Adrenal gland (tissue), 12 donors: ENCODE results near the gene SYT15. TPM values are rescaled to one million over a fixed set of nuclear protein-coding genes. Genes with fewer than 3 reads are reported as not detected.
"Not testable (repeated sequence)": the region's sequence is repeated elsewhere in the genome, so short reads cannot be mapped to it uniquely, and the experiment has no call there.

Experiments used
- DNase-seq, 7 donors: peaks; one replicate each; pipeline ENCODE4 v3.0.0-alpha.2; 2019 to 2020
- H3K27ac ChIP-seq, 5 donors: fragments of 200-600 bp; sonication (generic) in 4 of 5; 1 replicate in 3 of 5; 2 replicates in 2 of 5; pipeline versions ENCODE4 v1.5.1 to v1.8.0; 2016 to 2020; ENCODE audit warnings: mild to moderate bottlenecking in 1 of 5
- H3K27me3 ChIP-seq: fragments of 200-600 bp; 2 replicates; pipeline ENCODE4 v1.8.0; 2021
- H3K36me3 ChIP-seq, 2 donors: fragments of 200-600 bp; replicated peaks in 1 of 2; 1 replicate in 1 of 2; 2 replicates in 1 of 2; pipeline versions ENCODE4 v1.5.1 to v1.8.0; 2018 to 2022
- H3K4me1 ChIP-seq, 2 donors: fragments of 200-600 bp; replicated peaks in 1 of 2; 1 replicate in 1 of 2; 2 replicates in 1 of 2; pipeline versions ENCODE4 v1.5.1 to v1.8.0; 2018 to 2021
- H3K4me3 ChIP-seq, 4 donors: fragments of 200-600 bp; sonication (generic) in 3 of 4; one replicate each; pipeline ENCODE4 v1.5.1; 2016 to 2018
- H3K9me3 ChIP-seq, 3 donors: fragments of 200-600 bp; sonication (generic) in 1 of 3; replicated peaks in 1 of 3; 1 replicate in 2 of 3; 2 replicates in 1 of 3; pipeline versions ENCODE4 v1.5.1 to v1.8.0; 2016 to 2021
- WGBS, 4 donors: extraction: QIAGEN DNeasy Blood & Tissue Kit in 2 of 4; methylation state at CpG; one replicate each; pipeline versions ENCODE4 v1.1.5 to v1.1.7; 2013 to 2017; 5-methylcytosine and 5-hydroxymethylcytosine counted together
- intact Hi-C, 2 donors: fragments of 100-400 bp; cut with DNase I; formaldehyde crosslinking; loops; one replicate each; pipeline versions ENCODE4 v1.14.1 to v1.15.0; 2022 to 2023
- polyA plus RNA-seq, 3 donors: library from polyadenylated mRNA; stranded (reverse); fragments of 200-250 nt in 2 of 3; fragments of 350-450 nt in 1 of 3; fragmentation: Illumina TruSeq in 1 of 3; extraction: RNeasy Lipid Tissue Mini Kit (QIAGEN cat#74804) in 1 of 3; gene quantifications; one replicate each; pipeline ENCODE4 v1.2.3, GENCODE V29; 2013 to 2014
- total RNA-seq, 9 donors: library from RNA; depleted of rRNA in 4 of 9; stranded (reverse); fragments of >200 nt in 4 of 9; fragments of 120-200 nt in 1 of 9; fragmentation: NEBNext Ultra II Directional in 1 of 9; extraction: Animal tissue kit (Norgen Biotek cat#: 25700) in 1 of 9; gene quantifications; one replicate each; pipeline versions ENCODE4 v1.1.0 to v1.2.4, GENCODE V29; 2013 to 2023
- donor health status: healthy with polysubstance abuse.
- donor health status: Bipolar disorder and iron deficiency.
- donor health status: DM: yes; HTN: yes; CAD: no.
- donor health status: DM: no; HTN: no; CAD: no.
- donor health status: DM: no; HTN: no; CAD: no.
- donor health status: DM: yes; HTN: yes; CAD: no.

SYT15 gene
- total and polyA plus RNA-seq, 12 donors: 0.72 to 32.5 (median 2.1) TPM

DNA sequence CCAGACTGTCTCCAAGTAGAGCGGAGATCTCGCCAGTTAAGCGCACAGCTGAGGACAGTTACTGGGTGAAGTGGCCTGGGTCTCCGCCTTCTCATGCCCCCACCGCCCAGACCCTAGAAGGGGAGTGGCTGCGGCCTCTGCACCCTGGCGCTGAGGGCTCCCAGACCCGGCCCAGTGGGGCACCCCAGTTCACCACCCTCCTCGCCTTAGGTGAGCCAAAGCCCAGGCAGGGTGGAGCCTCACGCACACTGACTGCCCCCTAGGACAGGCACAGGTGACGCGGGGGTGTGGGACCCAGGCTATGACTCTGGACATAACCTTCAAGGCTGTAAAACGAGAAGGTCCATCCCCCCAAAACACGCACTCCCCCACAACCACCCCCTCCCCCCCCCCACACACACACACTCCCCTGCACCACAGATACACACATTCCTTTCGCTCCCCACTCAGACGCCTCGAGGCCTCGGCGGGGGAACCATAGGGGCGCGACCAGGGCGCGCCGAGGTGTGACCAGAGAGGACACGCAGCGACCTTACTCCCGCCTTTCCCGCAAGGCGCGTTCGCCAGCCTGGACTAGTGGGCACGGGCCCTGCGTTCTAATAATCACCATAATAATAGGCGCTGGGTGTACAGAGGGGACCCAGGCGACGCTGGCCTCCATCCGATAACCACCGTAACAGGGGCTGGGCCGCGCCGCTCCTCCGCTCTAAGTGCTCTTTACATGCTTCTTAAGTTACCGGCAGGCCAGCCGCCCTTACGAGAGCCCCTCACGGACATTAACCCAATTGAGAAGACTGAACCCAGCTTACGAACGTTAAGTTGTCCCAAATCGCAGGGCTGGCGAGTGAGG lies 1.1 kb upstream of the SYT15 start:
- H3K27me3 ChIP-seq, H3K36me3 ChIP-seq, intact Hi-C loops, DNase-seq, H3K27ac ChIP-seq, H3K4me3 ChIP-seq, H3K9me3 ChIP-seq, H3K4me1 ChIP-seq: not testable (repeated sequence)
- WGBS, 4 donors: 28 to 50% (median 32%) methylated on average over 16 to 39 of the region's 50 CpGs; no CpG with 5 or more reads in 1 of the 4 donors

DNA sequence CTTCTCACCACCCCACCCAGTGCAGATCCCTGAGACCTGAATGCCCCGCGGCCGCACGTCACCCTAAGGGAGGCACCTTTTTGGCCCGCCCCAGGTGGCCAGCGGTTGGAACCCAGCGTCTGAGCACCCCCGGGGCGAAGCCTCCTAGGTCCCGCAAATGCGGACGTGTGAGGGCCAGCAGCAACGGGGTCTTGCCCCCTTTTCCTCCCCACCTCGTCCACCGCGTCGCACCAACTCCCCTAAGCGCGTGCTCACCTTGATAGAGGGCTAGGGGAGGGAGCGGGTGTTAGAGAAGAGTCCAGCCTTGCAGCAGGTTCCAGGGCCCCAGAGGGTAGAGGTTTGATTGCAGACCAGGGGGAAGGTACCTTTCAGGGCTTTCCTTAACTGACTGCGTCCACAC lies 450 bp downstream of the SYT15 start:
- H3K36me3 ChIP-seq, H3K27ac ChIP-seq, DNase-seq, H3K9me3 ChIP-seq, H3K27me3 ChIP-seq, H3K4me1 ChIP-seq, intact Hi-C loops, H3K4me3 ChIP-seq: not testable (repeated sequence)
- 38% methylated on average over 10 of the region's 21 CpGs; no CpG with 5 or more reads in 3 of the 4 donors for WGBS, 4 donors

DNA sequence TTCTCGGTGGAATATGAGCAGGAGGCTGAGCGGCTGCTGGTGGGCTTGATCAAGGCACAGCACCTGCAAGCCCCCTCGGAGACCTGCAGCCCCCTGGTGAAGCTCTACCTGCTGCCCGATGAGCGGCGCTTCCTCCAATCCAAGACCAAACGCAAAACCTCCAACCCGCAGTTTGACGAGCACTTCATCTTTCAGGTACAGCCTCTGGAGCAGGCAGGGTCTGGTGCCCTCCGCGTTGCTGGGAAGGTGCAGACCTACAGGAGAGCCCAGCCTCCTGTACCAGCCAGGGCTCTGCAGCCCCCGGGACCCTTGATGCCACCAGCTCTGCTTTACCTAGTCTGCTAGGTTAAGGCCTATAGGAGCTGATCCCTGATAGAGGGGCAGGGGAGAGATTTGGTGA lies 3.1 kb downstream of the SYT15 start:
- H3K4me3 ChIP-seq, H3K9me3 ChIP-seq, H3K36me3 ChIP-seq, H3K27ac ChIP-seq, DNase-seq, intact Hi-C loops, H3K27me3 ChIP-seq, H3K4me1 ChIP-seq: not testable (repeated sequence)
- WGBS, 4 donors: 91 to 100% (median 94%) methylated on average over 1 to 5 of the region's 12 CpGs; no CpG with 5 or more reads in 1 of the 4 donors

DNA sequence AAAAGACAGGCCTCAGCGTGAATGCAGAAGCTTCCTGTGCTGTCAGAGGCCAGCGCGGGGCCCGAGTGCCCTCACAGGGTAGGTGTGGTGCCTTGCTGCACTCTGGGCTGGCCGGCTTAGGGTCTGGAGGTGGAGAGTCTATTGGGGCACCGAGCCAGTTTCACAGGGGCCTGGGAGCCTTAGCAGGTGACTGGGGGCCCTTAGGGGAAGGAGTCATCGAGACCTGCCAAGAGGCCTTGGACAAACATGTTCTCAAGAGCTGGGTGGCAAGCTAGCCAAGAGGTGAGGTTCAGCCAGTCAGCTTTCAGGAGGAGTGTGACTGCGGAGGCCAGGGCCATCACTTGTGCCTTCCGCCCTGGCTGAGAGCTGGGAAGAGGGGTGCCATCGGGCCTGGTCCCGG lies 3.6 kb downstream of the SYT15 start:
- H3K4me1 ChIP-seq, H3K27me3 ChIP-seq, H3K36me3 ChIP-seq, H3K4me3 ChIP-seq, intact Hi-C loops, H3K27ac ChIP-seq, DNase-seq, H3K9me3 ChIP-seq: not testable (repeated sequence)
- 43 to 77% methylated on average over 1 to 4 of the region's 11 CpGs; no CpG with 5 or more reads in 2 of the 4 donors for WGBS, 4 donors

DNA sequence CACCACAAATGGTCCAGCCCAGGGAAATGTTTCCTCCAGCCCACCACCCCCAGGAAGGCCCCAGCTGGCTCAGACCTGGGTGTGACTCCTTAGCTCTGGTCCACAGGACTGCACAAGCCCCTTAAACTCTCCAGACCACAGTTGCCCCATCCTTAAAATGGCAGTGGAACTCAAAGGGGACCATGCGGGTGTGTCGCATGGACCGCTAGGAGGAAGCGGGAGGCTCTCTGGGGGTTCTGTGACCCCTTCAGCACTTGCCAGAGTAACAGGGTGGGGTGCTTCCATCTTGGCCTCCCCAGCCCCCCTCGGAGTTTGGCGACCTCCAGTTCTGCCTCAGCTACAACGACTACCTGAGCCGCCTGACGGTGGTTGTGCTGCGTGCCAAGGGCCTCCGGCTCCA lies 5.3 kb downstream of the SYT15 start:
- H3K4me3 ChIP-seq, H3K9me3 ChIP-seq, H3K4me1 ChIP-seq, H3K27me3 ChIP-seq, intact Hi-C loops, H3K36me3 ChIP-seq, H3K27ac ChIP-seq, DNase-seq: not testable (repeated sequence)
- WGBS, 4 donors: 87 to 100% (median 88%) methylated on average over 2 to 6 of the region's 11 CpGs; no CpG with 5 or more reads in 1 of the 4 donors

DNA sequence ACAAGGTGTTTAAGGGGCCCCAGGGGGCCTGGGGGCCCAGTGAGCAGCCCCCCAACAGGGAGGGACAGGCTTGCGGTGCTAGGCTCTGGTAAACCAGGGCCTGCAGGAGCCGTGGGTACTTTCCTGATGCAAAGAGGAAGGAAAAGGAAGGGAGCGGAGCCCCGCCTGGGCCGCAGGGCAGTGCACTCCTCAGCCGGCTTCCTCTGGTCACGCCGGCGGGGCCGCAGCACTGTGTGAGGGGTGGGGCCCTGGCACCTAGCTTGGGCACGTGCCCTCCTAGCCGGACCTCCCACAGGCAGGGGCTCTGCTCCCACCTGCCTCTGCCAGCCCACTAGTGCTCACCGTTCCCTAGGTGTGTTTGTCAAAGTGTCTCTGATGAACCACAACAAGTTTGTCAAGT lies 6.3 kb downstream of the SYT15 start:
- DNase-seq, H3K27me3 ChIP-seq, H3K4me3 ChIP-seq, H3K4me1 ChIP-seq, H3K36me3 ChIP-seq, H3K9me3 ChIP-seq, H3K27ac ChIP-seq, intact Hi-C loops: not testable (repeated sequence)
- no CpG with 5 or more reads among the region's 13 CpGs for WGBS, 4 donors

DNA sequence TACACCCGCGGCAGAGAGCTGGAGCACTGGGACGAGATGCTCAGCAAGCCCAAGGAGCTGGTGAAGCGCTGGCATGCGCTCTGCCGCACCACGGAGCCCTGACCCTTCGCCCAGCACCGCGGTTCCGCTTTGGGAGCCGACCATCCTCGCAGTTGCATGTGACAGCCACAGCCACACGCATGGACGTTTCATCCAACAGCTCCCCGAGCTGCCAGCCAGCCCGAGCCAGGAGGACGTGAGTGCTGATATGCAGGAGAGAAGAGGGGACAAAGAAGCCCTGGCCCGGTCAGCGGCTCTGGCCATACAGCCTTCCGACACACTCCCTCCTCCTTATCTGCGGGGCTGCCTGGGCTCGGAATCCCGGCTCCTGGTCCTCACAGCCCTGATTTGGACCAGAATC lies 8.6 kb downstream of the SYT15 start:
- H3K9me3 ChIP-seq, H3K27ac ChIP-seq, intact Hi-C loops, H3K4me3 ChIP-seq, H3K4me1 ChIP-seq, DNase-seq, H3K36me3 ChIP-seq, H3K27me3 ChIP-seq: not testable (repeated sequence)
- WGBS, 4 donors: no CpG with 5 or more reads among the region's 24 CpGs

DNA sequence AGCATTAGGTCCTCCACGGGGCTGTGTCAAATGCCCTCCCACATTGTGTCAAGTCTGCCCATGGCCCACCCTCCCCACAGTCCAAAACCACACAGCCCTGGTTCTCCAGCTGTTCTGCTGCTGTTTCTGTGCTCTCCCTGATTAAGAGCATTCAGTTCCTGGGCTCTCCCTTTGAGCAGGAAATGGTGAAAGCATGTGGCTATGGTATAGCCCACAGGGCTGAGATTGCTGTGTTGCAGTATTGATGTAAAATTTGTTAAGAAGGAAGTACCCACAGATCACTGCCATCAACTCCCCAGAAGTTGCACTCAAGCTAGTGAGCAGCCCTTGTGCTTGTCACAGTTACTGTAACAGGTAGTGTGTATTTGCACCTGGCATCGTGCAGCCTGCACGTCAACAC lies 9.3 kb downstream of the SYT15 start:
- H3K27ac ChIP-seq, H3K4me3 ChIP-seq, H3K4me1 ChIP-seq, DNase-seq, H3K27me3 ChIP-seq, H3K36me3 ChIP-seq, intact Hi-C loops, H3K9me3 ChIP-seq: not testable (repeated sequence)
- no CpG with 5 or more reads among the region's 3 CpGs for WGBS, 4 donors

DNA sequence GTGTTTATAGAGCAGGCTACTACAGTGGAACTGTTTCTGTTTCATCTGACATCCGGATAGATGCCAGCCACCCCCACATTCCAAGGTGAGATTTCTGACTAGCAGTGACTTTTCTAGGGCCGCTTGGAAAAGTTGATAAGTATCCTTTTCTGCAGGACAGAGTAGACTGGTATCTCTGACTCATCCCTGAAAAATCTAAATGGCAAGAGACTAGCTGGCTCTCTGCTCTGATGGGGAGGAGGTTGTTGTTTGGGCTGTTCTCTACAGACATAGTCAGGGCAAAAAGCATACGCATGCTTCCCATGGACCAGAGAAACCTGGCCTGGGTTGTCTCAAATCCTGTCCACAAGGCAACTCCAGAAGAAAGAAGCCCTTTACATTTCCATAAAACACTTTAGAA lies 10.7 kb downstream of the SYT15 start:
- H3K4me1 ChIP-seq, H3K4me3 ChIP-seq, H3K27ac ChIP-seq: not testable (repeated sequence)

DNA sequence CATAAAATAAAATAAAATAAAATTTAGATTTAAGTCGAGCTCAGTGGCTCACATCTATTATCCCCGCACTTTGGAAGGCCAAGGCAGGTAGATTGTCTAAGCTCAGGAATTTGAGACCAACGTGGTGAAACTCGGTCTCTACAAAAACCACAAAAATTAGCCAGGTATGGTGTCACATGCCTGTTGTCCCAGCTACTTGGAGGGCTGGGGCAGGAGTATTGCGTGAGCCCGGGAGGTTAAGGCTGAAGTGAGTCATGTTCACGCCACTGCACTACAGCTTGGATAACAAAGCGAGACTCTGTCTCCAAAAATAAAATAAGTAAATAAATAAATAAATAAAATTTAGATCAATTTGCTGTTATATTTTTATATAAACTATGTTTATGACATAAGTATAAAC lies 12.1 kb downstream of the SYT15 start:
- H3K4me1 ChIP-seq, H3K27me3 ChIP-seq, H3K27ac ChIP-seq, H3K4me3 ChIP-seq, H3K9me3 ChIP-seq, DNase-seq, H3K36me3 ChIP-seq, intact Hi-C loops: not testable (repeated sequence)
- 100% methylated on average over 1 of the region's 8 CpGs; no CpG with 5 or more reads in 3 of the 4 donors for WGBS, 4 donors

More for the DNA sequence above, 10.7 kb downstream of the SYT15 start:
- H3K9me3 ChIP-seq, H3K36me3 ChIP-seq, DNase-seq, intact Hi-C loops, H3K27me3 ChIP-seq: not testable (repeated sequence)
- WGBS, 4 donors: no CpG with 5 or more reads among the region's 3 CpGs

DNA sequence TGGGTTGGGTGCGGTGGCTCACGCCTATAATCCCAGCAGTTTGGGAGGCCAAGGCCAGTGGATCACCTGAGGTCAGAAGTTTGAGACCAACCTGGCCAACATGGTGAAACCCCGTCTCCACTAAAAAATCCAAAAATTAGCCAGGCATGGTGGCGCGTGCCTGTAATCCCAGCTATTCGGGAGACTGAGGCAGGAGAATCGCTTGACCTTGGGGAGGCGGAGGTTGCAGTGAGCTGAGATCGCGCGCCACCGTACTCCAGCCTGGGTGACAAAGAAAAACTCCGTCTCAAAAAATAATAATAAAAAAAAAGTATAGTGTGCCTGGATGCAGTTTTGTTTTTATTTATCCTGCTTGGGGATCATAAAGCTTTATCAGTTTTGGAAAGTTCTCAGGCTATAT lies 14.4 kb downstream of the SYT15 start:
- H3K27ac ChIP-seq, H3K4me1 ChIP-seq, H3K27me3 ChIP-seq, H3K4me3 ChIP-seq, intact Hi-C loops, H3K36me3 ChIP-seq, H3K9me3 ChIP-seq, DNase-seq: not testable (repeated sequence)
- WGBS, 4 donors: 93 to 94% (median 94%) methylated on average over 11 to 13 of the region's 13 CpGs
